Coronary artery (tissue), 2 donors: Measurements from ENCODE around the gene DGUOK.

ENCODE experiments used
- DNase-seq: peaks from one replicate; pipeline ENCODE4 v3.0.0-alpha.2; 2017; ENCODE audit warnings: low spot score
- H3K27ac ChIP-seq, 2 donors: fragments of 200-600 bp; sonication (generic); one replicate each; pipeline ENCODE4 v1.5.1; 2016 to 2019
- H3K4me3 ChIP-seq: fragments of 200-600 bp; sonication (generic); 2 replicates; pipeline ENCODE4 v1.5.1; 2016; ENCODE audit warnings: mild to moderate bottlenecking, moderate library complexity
- TF ChIP-seq, protein P1 (sequence below): fragments of 200-600 bp; sonication (generic); IDR thresholded peaks from one replicate; pipeline ENCODE4 v1.5.1; 2019; ENCODE audit warnings: antibody characterized with exemption

The DGUOK gene

DNA sequence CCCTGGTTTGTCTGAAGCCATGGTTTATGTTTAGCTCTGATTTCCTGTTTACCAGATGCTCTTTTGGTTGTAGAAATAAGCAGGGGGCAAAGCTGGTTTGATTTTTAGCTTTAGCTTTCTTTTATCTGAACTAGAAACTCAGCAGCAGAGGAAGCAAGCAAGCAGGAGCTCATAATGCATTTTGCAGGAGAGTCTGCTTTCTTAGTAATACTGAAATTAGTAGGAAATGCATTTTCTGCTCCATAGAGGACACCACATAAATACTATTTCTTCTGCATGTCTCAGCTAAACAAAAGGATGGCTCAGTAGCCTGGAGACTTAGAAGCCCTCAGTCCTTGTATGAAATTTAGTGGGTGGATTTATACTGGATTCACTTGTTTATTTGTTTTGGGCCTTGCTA, 23.1 kb downstream of the DGUOK start:
- no peak for DNase-seq
- no peak overlapping the region for H3K4me3 ChIP-seq
- TF ChIP-seq, protein P1, sequence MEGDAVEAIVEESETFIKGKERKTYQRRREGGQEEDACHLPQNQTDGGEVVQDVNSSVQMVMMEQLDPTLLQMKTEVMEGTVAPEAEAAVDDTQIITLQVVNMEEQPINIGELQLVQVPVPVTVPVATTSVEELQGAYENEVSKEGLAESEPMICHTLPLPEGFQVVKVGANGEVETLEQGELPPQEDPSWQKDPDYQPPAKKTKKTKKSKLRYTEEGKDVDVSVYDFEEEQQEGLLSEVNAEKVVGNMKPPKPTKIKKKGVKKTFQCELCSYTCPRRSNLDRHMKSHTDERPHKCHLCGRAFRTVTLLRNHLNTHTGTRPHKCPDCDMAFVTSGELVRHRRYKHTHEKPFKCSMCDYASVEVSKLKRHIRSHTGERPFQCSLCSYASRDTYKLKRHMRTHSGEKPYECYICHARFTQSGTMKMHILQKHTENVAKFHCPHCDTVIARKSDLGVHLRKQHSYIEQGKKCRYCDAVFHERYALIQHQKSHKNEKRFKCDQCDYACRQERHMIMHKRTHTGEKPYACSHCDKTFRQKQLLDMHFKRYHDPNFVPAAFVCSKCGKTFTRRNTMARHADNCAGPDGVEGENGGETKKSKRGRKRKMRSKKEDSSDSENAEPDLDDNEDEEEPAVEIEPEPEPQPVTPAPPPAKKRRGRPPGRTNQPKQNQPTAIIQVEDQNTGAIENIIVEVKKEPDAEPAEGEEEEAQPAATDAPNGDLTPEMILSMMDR, result no peak
- H3K27ac ChIP-seq, result no peak overlapping the region

DNA sequence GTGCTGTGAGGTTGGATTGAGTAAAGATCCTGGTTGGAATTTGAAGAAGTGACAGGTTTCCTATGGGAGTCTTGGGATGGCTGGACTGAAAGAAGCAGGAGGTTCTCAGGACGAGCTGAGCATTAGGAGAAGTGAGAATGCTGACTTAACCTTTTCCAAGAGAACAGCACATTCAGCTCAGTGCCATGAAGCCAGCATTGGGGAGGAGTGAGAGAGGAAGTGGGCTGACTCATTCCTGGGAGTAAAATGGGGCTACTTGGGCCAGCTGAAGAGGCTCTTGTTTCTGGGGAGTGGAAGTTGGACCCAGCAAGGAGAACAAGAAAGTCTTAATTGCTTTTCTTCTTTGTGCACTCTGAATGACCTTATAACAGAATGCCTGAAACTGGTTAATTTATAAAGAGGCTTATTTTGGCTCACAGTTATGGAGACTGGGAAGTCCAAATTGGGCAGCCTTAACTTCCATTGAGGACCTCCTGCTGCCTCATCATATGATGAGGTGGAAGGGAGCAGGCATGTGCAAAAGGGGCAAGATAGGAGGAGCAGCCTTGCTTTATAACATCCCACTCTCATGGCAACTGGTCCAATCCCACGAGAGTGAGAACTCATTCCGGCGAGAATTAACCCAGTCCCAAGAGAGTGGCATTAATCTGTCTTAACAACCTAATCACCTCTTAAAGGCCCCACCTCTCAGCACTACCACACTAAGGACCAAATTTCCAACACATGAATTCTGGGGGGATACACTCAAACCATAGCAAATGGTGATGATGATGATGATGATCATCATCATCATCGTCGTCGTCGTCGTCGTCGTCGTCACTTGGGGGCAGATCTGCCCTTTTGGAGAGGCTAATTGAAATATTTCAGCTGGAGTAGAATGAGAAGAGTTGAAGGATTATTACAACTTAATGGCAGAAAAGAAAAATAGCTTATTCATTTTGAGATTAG, 26.1 kb downstream of the DGUOK start:
- no peak for DNase-seq
- H3K27ac ChIP-seq, result peak overlapping the region in 1 of 2 donors; percentile 31
- H3K4me3 ChIP-seq, result no peak overlapping the region
- TF ChIP-seq, protein P1, result no peak

DNA sequence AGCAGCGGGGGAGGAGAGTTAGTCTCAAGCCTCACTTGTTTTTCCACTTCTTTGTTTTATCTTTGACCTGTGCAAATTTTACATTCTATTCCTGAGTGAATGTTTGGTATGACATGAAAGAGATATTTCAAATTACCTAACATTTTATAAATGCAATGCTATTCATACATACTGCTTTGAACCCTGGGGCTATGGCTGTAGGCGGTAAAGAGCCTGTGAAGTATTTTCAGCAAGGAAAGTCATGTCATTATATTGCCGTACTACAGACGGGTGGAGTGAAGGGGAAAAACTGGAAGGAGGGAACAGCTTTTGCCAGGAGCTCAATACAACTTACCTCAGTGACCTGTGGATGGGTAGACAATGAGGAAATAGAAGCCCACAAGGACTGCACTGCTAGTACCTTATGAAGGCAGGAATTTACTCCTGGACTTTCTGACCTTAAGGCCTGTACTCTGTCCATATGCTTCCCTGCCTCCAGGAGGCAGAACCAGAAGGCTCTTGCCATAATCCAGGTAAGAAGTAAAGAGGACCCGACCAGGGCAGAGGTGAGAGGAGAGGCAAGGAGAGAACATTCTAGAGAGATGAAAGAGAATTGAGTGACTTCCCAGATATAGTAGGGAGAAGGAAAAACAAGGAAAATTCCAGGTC, 29.7 kb downstream of the DGUOK start:
- TF ChIP-seq, protein P1, result no peak
- H3K4me3 ChIP-seq, result no peak overlapping the region
- DNase-seq, result no peak
- no peak overlapping the region for H3K27ac ChIP-seq

DNA sequence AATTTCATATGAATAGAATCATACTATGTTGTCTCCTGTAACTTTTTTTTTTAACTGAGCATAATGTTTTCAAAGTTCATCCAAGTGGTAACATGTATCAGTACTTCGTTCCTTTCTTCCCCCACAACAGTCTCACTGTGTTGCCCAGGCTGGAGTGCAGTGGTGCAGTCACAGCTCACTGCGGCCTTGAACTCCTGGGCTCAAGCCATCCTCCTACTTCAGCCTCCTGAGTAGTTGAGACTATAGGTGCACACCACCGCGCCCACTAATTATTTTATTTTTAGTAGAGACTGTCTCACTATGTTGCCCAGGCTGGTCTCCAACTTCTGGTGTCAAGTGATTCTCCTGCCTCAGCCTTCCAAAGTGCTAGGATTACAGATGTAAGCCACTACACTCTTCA, 34.6 kb downstream of the DGUOK start:
- H3K4me3 ChIP-seq, result no peak overlapping the region
- no peak overlapping the region for H3K27ac ChIP-seq
- TF ChIP-seq, protein P1, result no peak
- no peak for DNase-seq

DNA sequence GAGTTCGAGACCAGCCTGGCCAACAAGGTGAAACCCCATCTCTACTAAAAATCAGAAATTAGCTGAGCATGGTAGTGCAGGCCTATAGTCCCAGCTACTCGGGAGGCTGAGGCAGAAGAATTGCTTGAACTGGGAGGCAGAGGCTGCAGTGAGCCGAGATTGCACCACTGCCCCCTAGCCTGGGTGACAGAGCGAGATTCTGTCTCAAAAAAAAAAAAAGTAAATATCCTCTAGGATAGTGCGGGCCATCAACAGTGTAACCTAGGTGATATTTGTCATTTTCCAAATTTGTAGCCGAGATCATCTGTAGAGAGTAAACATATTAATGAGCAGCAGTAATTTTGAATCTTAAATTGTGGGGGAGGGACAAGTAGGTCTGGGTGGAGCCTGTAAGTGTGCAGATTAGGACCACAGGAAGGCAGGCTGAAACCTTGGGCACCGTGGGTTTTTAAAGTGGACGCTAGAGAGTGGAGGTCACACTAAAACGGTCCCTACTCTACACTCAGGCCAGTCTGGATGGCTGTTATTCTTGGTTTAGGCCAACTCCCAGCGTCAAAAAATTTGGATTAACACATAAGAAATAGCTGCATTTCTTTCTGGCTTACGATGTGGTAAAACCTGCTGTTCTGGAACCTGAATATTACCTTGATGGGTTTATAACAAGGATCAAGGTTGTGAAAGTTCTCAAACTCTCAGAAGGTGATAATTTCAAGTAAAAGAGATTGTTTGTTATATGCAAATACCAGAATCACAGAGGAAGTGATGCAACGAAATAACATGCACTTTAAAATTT, 35.3 kb downstream of the DGUOK start:
- Histone ChIP-seq H3K4me3 (no peak overlapping the region), H3K27ac (no peak overlapping the region)
- no peak for DNase-seq
- TF ChIP-seq, protein P1, result no peak

DNA sequence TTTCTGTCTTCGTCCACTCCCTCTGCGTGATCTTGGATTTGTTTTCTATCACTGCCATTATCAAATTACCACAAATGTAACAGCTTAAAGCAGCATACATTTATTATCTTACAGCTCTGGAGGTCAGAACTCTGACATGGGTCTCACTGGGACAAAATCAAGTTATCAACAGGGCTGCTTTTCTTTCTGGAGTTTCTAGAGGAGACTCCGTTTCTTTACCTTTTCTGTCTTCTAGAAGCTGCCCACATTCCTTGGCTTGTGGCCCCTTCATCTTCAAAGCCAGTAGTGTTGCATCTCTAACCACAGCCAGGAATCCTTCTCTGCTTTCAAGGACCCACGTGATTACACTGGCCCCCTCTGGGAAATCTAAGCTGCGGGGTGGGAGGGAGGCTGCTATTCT, 36.1 kb downstream of the DGUOK start:
- H3K27ac ChIP-seq, result no peak overlapping the region
- H3K4me3 ChIP-seq, result no peak overlapping the region
- DNase-seq, result no peak
- TF ChIP-seq, protein P1, result no peak
